Panc1 (cell line): Measurements from ENCODE around the gene HEPH.
"Not testable (repeated sequence)": the region's sequence is repeated elsewhere in the genome, so short reads cannot be mapped to it uniquely, and the experiment has no call there.

Experiments used
- TF ChIP-seq, protein P1 (sequence below): fragments of 450-650 bp; IDR thresholded peaks from 2 replicates; pipeline ENCODE4 v1.5.1; 2017; ENCODE audit warnings: mild to moderate bottlenecking
- TF ChIP-seq, protein P2 (sequence below), 2 experiments: IDR thresholded peaks; 2 replicates each; pipeline ENCODE4 v1.6.1; 2011 to 2012; ENCODE audit warnings: low read depth in 2 of 2, control low read depth in 1 of 2, low read length in 1 of 2, mild to moderate bottlenecking in 1 of 2, moderate library complexity in 1 of 2; ENCODE audit not compliant: insufficient read depth in 1 of 2

DNA sequence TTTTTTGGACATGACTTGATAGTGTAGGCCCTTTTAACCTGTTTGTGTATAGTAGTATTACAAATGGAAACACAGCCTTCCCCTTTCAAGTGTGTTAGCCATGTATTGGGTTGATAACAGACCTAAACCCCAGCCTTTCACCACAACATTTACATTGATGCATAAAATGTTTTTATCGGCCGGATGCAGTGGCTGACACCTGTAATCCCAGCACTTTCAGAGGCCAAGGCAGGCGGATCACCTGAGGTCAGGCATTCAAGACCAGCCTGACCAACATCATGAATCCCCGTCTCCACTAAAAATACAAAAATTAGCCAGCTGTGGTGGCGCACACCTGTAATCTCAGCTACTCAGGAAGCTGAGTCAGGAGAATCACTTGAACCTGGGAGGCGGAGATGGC is 45.3 kb upstream of the HEPH start:
- TF ChIP-seq, protein P1, sequence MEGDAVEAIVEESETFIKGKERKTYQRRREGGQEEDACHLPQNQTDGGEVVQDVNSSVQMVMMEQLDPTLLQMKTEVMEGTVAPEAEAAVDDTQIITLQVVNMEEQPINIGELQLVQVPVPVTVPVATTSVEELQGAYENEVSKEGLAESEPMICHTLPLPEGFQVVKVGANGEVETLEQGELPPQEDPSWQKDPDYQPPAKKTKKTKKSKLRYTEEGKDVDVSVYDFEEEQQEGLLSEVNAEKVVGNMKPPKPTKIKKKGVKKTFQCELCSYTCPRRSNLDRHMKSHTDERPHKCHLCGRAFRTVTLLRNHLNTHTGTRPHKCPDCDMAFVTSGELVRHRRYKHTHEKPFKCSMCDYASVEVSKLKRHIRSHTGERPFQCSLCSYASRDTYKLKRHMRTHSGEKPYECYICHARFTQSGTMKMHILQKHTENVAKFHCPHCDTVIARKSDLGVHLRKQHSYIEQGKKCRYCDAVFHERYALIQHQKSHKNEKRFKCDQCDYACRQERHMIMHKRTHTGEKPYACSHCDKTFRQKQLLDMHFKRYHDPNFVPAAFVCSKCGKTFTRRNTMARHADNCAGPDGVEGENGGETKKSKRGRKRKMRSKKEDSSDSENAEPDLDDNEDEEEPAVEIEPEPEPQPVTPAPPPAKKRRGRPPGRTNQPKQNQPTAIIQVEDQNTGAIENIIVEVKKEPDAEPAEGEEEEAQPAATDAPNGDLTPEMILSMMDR, result not testable (repeated sequence)
- TF ChIP-seq, protein P2, sequence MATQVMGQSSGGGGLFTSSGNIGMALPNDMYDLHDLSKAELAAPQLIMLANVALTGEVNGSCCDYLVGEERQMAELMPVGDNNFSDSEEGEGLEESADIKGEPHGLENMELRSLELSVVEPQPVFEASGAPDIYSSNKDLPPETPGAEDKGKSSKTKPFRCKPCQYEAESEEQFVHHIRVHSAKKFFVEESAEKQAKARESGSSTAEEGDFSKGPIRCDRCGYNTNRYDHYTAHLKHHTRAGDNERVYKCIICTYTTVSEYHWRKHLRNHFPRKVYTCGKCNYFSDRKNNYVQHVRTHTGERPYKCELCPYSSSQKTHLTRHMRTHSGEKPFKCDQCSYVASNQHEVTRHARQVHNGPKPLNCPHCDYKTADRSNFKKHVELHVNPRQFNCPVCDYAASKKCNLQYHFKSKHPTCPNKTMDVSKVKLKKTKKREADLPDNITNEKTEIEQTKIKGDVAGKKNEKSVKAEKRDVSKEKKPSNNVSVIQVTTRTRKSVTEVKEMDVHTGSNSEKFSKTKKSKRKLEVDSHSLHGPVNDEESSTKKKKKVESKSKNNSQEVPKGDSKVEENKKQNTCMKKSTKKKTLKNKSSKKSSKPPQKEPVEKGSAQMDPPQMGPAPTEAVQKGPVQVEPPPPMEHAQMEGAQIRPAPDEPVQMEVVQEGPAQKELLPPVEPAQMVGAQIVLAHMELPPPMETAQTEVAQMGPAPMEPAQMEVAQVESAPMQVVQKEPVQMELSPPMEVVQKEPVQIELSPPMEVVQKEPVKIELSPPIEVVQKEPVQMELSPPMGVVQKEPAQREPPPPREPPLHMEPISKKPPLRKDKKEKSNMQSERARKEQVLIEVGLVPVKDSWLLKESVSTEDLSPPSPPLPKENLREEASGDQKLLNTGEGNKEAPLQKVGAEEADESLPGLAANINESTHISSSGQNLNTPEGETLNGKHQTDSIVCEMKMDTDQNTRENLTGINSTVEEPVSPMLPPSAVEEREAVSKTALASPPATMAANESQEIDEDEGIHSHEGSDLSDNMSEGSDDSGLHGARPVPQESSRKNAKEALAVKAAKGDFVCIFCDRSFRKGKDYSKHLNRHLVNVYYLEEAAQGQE (IDR thresholded peaks at IDR 0.05; ENCODE audit: insufficient read depth in 1 of 2, low read depth in 2 of 2, low read length in 1 of 2), result not testable (repeated sequence)
